ENCODE measurements around the gene IFT80. TPM values are rescaled to one million over a fixed set of nuclear protein-coding genes. Genes with fewer than 3 reads are reported as not detected.

Gene IFT80
- total RNA-seq, 1 donor from 2014 or later, result 10.2 TPM

GRCh38 chr3:160210799-160211221, 188.2 kb downstream of the IFT80 start:
- intact Hi-C loops (cut with DNase I), result no loop called here
- TF ChIP-seq CTCF (IDR thresholded peaks at IDR 0.05), result no peak

GRCh38 chr3:160210341-160210740, 188.7 kb downstream of the IFT80 start:
- H3K9me3 ChIP-seq, result no peaks in the 10 kb centered on the region
- no peaks in the 10 kb centered on the region for H3K27me3 ChIP-seq
- no peak overlapping the region for H3K27ac ChIP-seq
- no peak for TF ChIP-seq CTCF (IDR thresholded peaks at IDR 0.05)
- intact Hi-C loops (cut with DNase I), result no loop called here
- DNase-seq (ENCODE audit: low spot score in 2 of 2), result no peak
- H3K4me3 ChIP-seq, result no peak overlapping the region
- H3K4me1 ChIP-seq, result no peaks in the 10 kb centered on the region
- no peaks in the 10 kb centered on the region for H3K36me3 ChIP-seq

More at GRCh38 chr3:160210799-160211221, 188.2 kb downstream of the IFT80 start:
- Histone ChIP-seq H3K36me3 (no peaks in the 10 kb centered on the region), H3K9me3 (no peaks in the 10 kb centered on the region), H3K27me3 (no peaks in the 10 kb centered on the region), H3K4me3 (no peak overlapping the region), H3K4me1 (no peaks in the 10 kb centered on the region), H3K27ac (no peak overlapping the region)
- DNase-seq (ENCODE audit: low spot score in 2 of 2), result no peak

Other genes starting within 250 kb of the IFT80 start
- gene C3orf80, start 173.8 kb downstream of the IFT80 start, total RNA-seq, result not detected
- 5.0 TPM for gene SMC4, start 425 bp upstream of the IFT80 start, total RNA-seq
- gene TRIM59, start 50.6 kb upstream of the IFT80 start, total RNA-seq, result not detected
- 17.6 TPM for gene KPNA4, start 166.3 kb upstream of the IFT80 start, total RNA-seq

Data from ascending aorta (tissue), 2 donors.